Measurements from ENCODE around the gene ATP11A.

ATP11A gene

GRCh38 chr13:112900226-112900600 is 210.4 kb downstream of the ATP11A start:
- Histone ChIP-seq H3K79me2 (ENCODE audit: insufficient read depth, low read depth) (no peaks in the 10 kb centered on the region), H4K20me1 (ENCODE audit: insufficient read depth) (no peaks in the 10 kb centered on the region), H3K36me3 (ENCODE audit: insufficient read depth) (no peaks in the 10 kb centered on the region), H3K9ac (no peak overlapping the region), H3K4me2 (no peak overlapping the region), H3K4me1 (ENCODE audit: low read depth, poor library complexity, severe bottlenecking) (no peaks in the 10 kb centered on the region), H2AFZ (ENCODE audit: low read depth) (no peak overlapping the region), H3K4me3 (IDR thresholded peaks at IDR 0.05; ENCODE audit: insufficient read depth, low read depth, low read length) (no peak overlapping the region), H3K27me3 (ENCODE audit: insufficient read depth, low read depth) (no peaks in the 10 kb centered on the region), H3K27ac (no peak overlapping the region)
- TF ChIP-seq CTCF (conservative IDR thresholded peaks at IDR 0.05; ENCODE audit: low read depth, low read length), result no peak

GRCh38 chr13:112900691-112901091 is 210.9 kb downstream of the ATP11A start:
- Histone ChIP-seq H3K79me2 (ENCODE audit: insufficient read depth, low read depth) (no peaks in the 10 kb centered on the region), H3K27me3 (ENCODE audit: insufficient read depth, low read depth) (no peaks in the 10 kb centered on the region), H2AFZ (ENCODE audit: low read depth) (no peak overlapping the region), H3K4me3 (IDR thresholded peaks at IDR 0.05; ENCODE audit: insufficient read depth, low read depth, low read length) (no peak overlapping the region), H3K9ac (no peak overlapping the region), H3K27ac (no peak overlapping the region), H4K20me1 (ENCODE audit: insufficient read depth) (no peaks in the 10 kb centered on the region), H3K4me1 (ENCODE audit: low read depth, poor library complexity, severe bottlenecking) (no peaks in the 10 kb centered on the region), H3K36me3 (ENCODE audit: insufficient read depth) (no peaks in the 10 kb centered on the region), H3K4me2 (no peak overlapping the region)
- TF ChIP-seq CTCF (conservative IDR thresholded peaks at IDR 0.05; ENCODE audit: low read depth, low read length), result no peak

GRCh38 chr13:112902101-112902651 is 212.3 kb downstream of the ATP11A start:
- H4K20me1 ChIP-seq (ENCODE audit: insufficient read depth), result no peaks in the 10 kb centered on the region
- no peaks in the 10 kb centered on the region for H3K36me3 ChIP-seq (ENCODE audit: insufficient read depth)
- no peaks in the 10 kb centered on the region for H3K4me1 ChIP-seq (ENCODE audit: low read depth, poor library complexity, severe bottlenecking)
- H3K4me3 ChIP-seq (IDR thresholded peaks at IDR 0.05; ENCODE audit: insufficient read depth, low read depth, low read length), result no peak overlapping the region
- H3K27me3 ChIP-seq (ENCODE audit: insufficient read depth, low read depth), result no peaks in the 10 kb centered on the region
- no peak overlapping the region for H3K9ac ChIP-seq
- no peaks in the 10 kb centered on the region for H3K79me2 ChIP-seq (ENCODE audit: insufficient read depth, low read depth)
- no peak overlapping the region for H3K27ac ChIP-seq
- no peak overlapping the region for H2AFZ ChIP-seq (ENCODE audit: low read depth)
- TF ChIP-seq CTCF (conservative IDR thresholded peaks at IDR 0.05; ENCODE audit: low read depth, low read length), result no peak
- H3K4me2 ChIP-seq, result no peak overlapping the region

GRCh38 chr13:112902669-112903068 is 212.8 kb downstream of the ATP11A start:
- H3K9ac ChIP-seq, result no peak overlapping the region
- no peaks in the 10 kb centered on the region for H3K27me3 ChIP-seq (ENCODE audit: insufficient read depth, low read depth)
- H3K36me3 ChIP-seq (ENCODE audit: insufficient read depth), result no peaks in the 10 kb centered on the region

More at GRCh38 chr13:112902669-112903068, 212.8 kb downstream of the ATP11A start:
- no peak for TF ChIP-seq CTCF (conservative IDR thresholded peaks at IDR 0.05; ENCODE audit: low read depth, low read length)
- Histone ChIP-seq H3K4me3 (IDR thresholded peaks at IDR 0.05; ENCODE audit: insufficient read depth, low read depth, low read length) (no peak overlapping the region), H2AFZ (ENCODE audit: low read depth) (no peak overlapping the region), H3K27ac (no peak overlapping the region), H3K4me1 (ENCODE audit: low read depth, poor library complexity, severe bottlenecking) (no peaks in the 10 kb centered on the region), H4K20me1 (ENCODE audit: insufficient read depth) (no peaks in the 10 kb centered on the region), H3K4me2 (no peak overlapping the region), H3K79me2 (ENCODE audit: insufficient read depth, low read depth) (no peaks in the 10 kb centered on the region)
